Ovary (tissue), 9 donors: ENCODE results near the gene KLHL17. TPM values are rescaled to one million over a fixed set of nuclear protein-coding genes. Genes with fewer than 3 reads are reported as not detected.

ENCODE experiments used
- DNase-seq, 5 donors: peaks; one replicate each; pipeline ENCODE4 v3.0.0-alpha.2; 2019 to 2020
- H3K27ac ChIP-seq, 2 donors: fragments of 200-600 bp; one replicate each; pipeline versions ENCODE4 v1.5.1 to v1.8.0; 2019 to 2022
- H3K27me3 ChIP-seq: fragments of 200-600 bp; one replicate; pipeline ENCODE4 v1.8.0; 2022
- H3K36me3 ChIP-seq: fragments of 200-600 bp; sonication (generic); one replicate; pipeline ENCODE4 v1.5.1; 2019
- H3K4me1 ChIP-seq: one replicate; pipeline ENCODE4 v1.8.1; 2013; ENCODE audit warnings: mild to moderate bottlenecking, moderate library complexity; ENCODE audit not compliant: insufficient read depth
- H3K4me3 ChIP-seq: fragments of 200-600 bp; sonication (generic); one replicate; pipeline ENCODE4 v1.5.1; 2017
- H3K9me3 ChIP-seq, 2 donors: fragments of 200-600 bp in 1 of 2; sonication (generic) in 1 of 2; one replicate each; pipeline versions ENCODE4 v1.5.1 to v1.8.1; 2013 to 2019; ENCODE audit warnings: mild to moderate bottlenecking in 1 of 2, moderate library complexity in 1 of 2
- EP300 ChIP-seq: sonication (generic); formaldehyde crosslinking; IDR thresholded peaks from one replicate; pipeline ENCODE4 v1.6.1; 2017; ENCODE audit warnings: antibody characterized with exemption
- POLR2A ChIP-seq: fragments of 450-650 bp; IDR thresholded peaks from one replicate; pipeline ENCODE4 v1.6.1; 2017; ENCODE audit warnings: antibody characterized with exemption, mild to moderate bottlenecking, moderate library complexity
- WGBS, 3 donors: extraction: QIAGEN DNeasy Blood & Tissue Kit in 1 of 3; methylation state at CpG; one replicate each; pipeline versions ENCODE4 v1.1.5 to v1.1.7; 2013 to 2017; 5-methylcytosine and 5-hydroxymethylcytosine counted together
- intact Hi-C, 4 donors: fragments of 100-400 bp; cut with DNase I; formaldehyde crosslinking; loops; one replicate each; pipeline versions ENCODE4 v1.11.0 to v1.15.1; 2022 to 2023
- polyA plus RNA-seq, 2 donors: library from polyadenylated mRNA; stranded (reverse); fragments of 200-250 nt in 1 of 2; fragments of 350-450 nt in 1 of 2; fragmentation: Illumina TruSeq in 1 of 2; extraction: RNeasy Lipid Tissue Mini Kit (QIAGEN cat#74804) in 1 of 2; gene quantifications; one replicate each; pipeline ENCODE4 v1.2.3, GENCODE V29; 2013 to 2014
- total RNA-seq, 7 donors: library from RNA; depleted of rRNA in 2 of 7; stranded (reverse); fragments of >200 nt in 2 of 7; fragmentation: NEBNext Ultra II Directional in 3 of 7; extraction: Animal tissue kit (Norgen Biotek cat#: 25700) in 3 of 7; gene quantifications; one replicate each; pipeline versions ENCODE4 v1.1.0 to v1.2.4, GENCODE V29; 2016 to 2023
- TF ChIP-seq, protein P1 (sequence below), 3 donors: fragments of 450-650 bp in 2 of 3; fragments of 200-600 bp in 1 of 3; IDR thresholded peaks; one replicate each; pipeline versions ENCODE4 v1.5.1 to v1.8.0; 2016 to 2022; ENCODE audit warnings: antibody characterized with exemption in 3 of 3, mild to moderate bottlenecking in 1 of 3
- donor health status: DM: no; HTN: no; CAD: no; lungs with moderate emphysema.
- donor health status: DM: no; HTN: no; CAD: no.
- donor health status: Bipolar disorder and iron deficiency.
- donor health status: DM: yes; HTN: yes; CAD: no.
- donor health status: DM: no; HTN: no; CAD: no.
- donor health status: DM: yes; HTN: yes; CAD: no.

The KLHL17 gene
- total and polyA plus RNA-seq, 9 donors: 0.13 to 6.7 (median 2.1) TPM

DNA sequence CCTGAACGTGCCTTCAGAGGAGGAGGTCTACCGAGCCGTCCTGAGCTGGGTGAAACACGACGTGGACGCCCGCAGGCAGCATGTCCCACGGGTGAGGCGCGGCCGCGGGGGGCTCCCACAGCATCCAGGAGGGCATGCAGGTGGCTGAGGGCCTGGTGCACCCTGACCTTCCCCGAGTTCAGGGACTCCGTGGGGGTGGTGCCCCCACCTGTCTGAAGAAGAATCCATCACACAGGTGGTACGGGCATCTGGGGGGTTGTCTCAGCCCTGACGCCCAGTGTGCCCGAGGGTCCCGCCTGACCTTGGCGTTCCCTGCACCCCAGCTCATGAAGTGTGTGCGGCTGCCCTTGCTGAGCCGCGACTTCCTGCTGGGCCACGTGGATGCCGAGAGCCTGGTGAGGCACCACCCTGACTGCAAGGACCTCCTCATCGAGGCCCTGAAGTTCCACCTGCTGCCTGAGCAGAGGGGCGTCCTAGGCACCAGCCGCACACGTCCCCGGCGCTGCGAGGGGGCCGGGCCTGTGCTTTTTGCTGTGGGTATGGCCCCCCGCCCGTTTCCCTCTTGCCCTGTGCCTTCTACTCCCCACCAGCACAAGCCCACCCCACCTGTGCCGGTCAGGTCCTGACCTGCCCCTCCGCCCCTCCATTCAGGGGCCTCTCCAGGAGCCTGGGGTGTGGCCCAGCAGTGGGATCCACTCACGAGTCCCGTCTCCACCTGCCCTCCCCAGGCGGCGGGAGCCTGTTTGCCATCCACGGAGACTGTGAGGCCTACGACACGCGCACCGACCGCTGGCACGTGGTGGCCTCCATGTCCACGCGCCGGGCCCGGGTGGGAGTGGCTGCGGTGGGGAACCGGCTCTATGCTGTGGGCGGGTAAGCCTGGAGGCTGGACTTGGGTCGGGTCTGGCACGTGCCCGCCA, 2.3 kb downstream of the KLHL17 start:
- no peaks in the 10 kb centered on the region for H3K9me3 ChIP-seq
- no peak overlapping the region for H3K4me3 ChIP-seq
- intact Hi-C loops: no loop called here
- TF ChIP-seq EP300: no peak
- no peak for TF ChIP-seq POLR2A
- TF ChIP-seq, protein P1, sequence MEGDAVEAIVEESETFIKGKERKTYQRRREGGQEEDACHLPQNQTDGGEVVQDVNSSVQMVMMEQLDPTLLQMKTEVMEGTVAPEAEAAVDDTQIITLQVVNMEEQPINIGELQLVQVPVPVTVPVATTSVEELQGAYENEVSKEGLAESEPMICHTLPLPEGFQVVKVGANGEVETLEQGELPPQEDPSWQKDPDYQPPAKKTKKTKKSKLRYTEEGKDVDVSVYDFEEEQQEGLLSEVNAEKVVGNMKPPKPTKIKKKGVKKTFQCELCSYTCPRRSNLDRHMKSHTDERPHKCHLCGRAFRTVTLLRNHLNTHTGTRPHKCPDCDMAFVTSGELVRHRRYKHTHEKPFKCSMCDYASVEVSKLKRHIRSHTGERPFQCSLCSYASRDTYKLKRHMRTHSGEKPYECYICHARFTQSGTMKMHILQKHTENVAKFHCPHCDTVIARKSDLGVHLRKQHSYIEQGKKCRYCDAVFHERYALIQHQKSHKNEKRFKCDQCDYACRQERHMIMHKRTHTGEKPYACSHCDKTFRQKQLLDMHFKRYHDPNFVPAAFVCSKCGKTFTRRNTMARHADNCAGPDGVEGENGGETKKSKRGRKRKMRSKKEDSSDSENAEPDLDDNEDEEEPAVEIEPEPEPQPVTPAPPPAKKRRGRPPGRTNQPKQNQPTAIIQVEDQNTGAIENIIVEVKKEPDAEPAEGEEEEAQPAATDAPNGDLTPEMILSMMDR (IDR thresholded peaks at IDR 0.05): no peak
- WGBS, 3 donors: 91 to 94% (median 91%) methylated on average over 52 to 57 of the region's 57 CpGs
- no peak for DNase-seq
- H3K27ac ChIP-seq: no peak overlapping the region
- H3K4me1 ChIP-seq: peaks cover 11% of the 10 kb centered on the region
- H3K27me3 ChIP-seq: no peaks in the 10 kb centered on the region
- H3K36me3 ChIP-seq: no peaks in the 10 kb centered on the region

DNA sequence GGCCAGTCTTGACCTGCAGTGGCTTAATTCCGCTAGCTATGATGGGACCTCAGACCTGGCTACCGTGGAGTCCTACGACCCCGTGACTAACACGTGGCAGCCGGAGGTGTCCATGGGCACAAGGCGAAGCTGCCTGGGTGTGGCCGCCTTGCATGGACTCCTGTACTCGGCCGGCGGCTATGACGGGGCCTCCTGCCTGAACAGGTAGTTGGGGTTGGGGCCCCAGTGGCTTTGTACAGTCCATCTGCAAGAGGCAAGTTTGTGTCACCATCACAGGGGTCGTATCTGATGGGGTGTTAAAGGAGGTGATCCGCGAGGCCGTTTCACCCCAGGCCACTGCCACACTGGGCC, 2.9 kb downstream of the KLHL17 start:
- H3K9me3 ChIP-seq: no peaks in the 10 kb centered on the region
- H3K27me3 ChIP-seq: no peaks in the 10 kb centered on the region
- DNase-seq: no peak
- 91 to 96% (median 94%) methylated on average over 16 of the region's 16 CpGs for WGBS, 3 donors
- H3K4me3 ChIP-seq: no peak overlapping the region
- H3K27ac ChIP-seq: no peak overlapping the region
- H3K36me3 ChIP-seq: no peaks in the 10 kb centered on the region
- TF ChIP-seq POLR2A: no peak
- TF ChIP-seq EP300: no peak
- TF ChIP-seq, protein P1 (IDR thresholded peaks at IDR 0.05): no peak
- peaks cover 6% of the 10 kb centered on the region for H3K4me1 ChIP-seq
- intact Hi-C loops: no loop called here

DNA sequence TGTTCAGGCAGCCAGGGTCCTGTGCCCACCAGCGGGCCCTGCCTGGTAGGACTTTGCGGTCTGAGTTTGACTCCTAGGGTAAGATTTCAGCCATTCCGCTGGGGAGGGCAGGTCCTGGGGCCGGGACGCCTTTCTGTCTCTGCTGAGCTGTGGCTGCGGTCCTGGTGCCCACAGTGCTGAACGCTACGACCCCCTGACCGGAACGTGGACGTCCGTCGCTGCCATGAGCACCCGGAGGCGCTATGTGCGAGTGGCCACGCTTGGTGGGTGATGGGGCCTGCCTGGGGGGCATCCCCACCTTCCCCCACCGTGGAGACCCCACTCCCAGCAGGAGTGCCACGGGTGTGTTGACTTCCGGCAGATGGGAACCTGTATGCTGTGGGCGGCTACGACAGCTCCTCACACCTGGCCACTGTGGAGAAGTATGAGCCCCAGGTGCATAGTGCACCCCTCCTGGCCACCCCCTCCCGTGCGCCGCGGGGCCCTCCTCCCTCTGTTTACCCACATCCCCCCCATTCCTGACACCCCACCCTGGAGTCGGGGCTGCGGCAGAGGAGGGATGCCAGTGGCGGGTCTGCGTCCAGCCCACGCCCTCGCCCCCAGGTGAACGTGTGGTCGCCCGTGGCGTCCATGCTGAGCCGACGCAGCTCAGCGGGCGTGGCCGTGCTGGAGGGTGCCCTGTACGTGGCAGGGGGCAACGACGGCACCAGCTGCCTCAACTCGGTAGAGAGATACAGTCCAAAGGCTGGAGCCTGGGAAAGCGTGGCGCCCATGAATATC, 3.6 kb downstream of the KLHL17 start:
- Histone ChIP-seq H3K27me3 (no peaks in the 10 kb centered on the region), H3K9me3 (no peaks in the 10 kb centered on the region), H3K27ac (no peak overlapping the region), H3K36me3 (no peaks in the 10 kb centered on the region), H3K4me3 (no peak overlapping the region), H3K4me1 (peaks cover 3% of the 10 kb centered on the region)
- 87 to 90% (median 89%) methylated on average over 45 to 47 of the region's 47 CpGs for WGBS, 3 donors
- no peak for TF ChIP-seq POLR2A
- no peak for TF ChIP-seq EP300
- TF ChIP-seq, protein P1 (IDR thresholded peaks at IDR 0.05): no peak
- no peak for DNase-seq
- intact Hi-C loops: no loop called here

DNA sequence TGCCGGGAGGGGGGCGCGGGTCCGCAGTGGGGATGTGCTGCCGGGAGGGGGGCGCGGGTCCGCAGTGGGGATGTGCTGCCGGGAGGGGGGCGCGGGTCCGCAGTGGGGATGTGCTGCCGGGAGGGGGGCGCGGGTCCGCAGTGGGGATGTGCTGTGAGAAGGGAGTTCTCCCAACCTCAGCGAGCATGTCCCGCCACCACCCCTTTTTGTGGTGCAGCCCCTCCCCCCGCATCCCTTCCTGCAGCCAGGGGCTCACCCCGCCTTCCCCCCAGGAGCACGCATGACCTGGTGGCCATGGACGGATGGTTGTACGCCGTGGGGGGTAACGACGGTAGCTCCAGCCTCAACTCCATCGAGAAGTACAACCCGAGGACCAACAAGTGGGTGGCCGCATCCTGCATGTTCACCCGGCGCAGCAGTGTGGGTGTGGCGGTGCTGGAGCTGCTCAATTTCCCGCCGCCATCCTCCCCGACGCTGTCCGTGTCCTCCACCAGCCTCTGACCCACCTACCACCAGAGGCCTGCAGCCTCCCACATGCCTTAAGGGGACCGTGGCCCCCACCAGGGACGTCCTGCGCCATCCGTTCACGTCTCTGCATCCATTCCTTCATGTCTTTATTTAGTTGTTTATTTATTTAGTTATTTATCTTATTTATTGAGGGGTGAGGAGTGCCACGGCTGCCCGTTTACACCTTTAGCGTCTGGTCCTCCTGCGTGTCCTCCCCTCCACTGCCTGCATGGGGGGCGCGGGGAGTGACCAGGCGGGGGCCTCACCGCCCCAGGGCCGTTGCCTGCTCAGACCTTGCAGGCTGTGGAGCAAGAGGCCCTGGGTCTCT, 4.5 kb downstream of the KLHL17 start:
- Histone ChIP-seq H3K4me3 (no peak overlapping the region), H3K9me3 (no peaks in the 10 kb centered on the region), H3K27me3 (no peaks in the 10 kb centered on the region), H3K36me3 (no peaks in the 10 kb centered on the region), H3K4me1 (no peaks in the 10 kb centered on the region), H3K27ac (no peak overlapping the region)
- no peak for TF ChIP-seq EP300
- TF ChIP-seq, protein P1 (IDR thresholded peaks at IDR 0.05): no peak
- TF ChIP-seq POLR2A: no peak
- WGBS, 3 donors: 85 to 90% (median 88%) methylated on average over 40 to 42 of the region's 51 CpGs
- intact Hi-C loops: no loop called here
- no peak for DNase-seq
